HCT116 (cell line): ENCODE data around the gene RAB31. TPM values are rescaled to one million over a fixed set of nuclear protein-coding genes. Genes with fewer than 3 reads are reported as not detected.

Source experiments
- ATAC-seq: fragments of 200-7000 bp; cut with Tn5 transposase; 2 replicates; pipeline ENCODE4 v1.9.1; 2020; ENCODE audit warnings: mild to moderate bottlenecking, moderate library complexity
- BruUV-seq: library from RNA; stranded (reverse); fragments of 400-500 nt; replicated peaks from 2 replicates; lab custom pipeline; 2021; lab: Mats Ljungman, UMichigan
- CTCF ChIA-PET: fragments of 300-600 bp; sonication (Branson Sonifier 250); formaldehyde crosslinking; loops from one replicate; lab custom pipeline; 2021; ENCODE audit warnings: antibody characterized with exemption; lab: Charles Lee
- POLR2A ChIA-PET: fragments of 300-600, 350-600 bp; sonication (Branson Sonifier 250); formaldehyde crosslinking; loops from one replicate; lab custom pipeline; 2021; ENCODE audit warnings: antibody characterized with exemption; lab: Charles Lee
- RAD21 ChIA-PET, 2 experiments: fragments of 300-600 bp; sonication (Branson Sonifier 250); formaldehyde crosslinking; loops; one replicate each; lab custom pipeline; 2023; ENCODE audit warnings: low total read pairs in 2 of 2; ENCODE audit not compliant: uncharacterized antibody in 2 of 2, unreplicated experiment in 2 of 2, low non-redundant PET in 1 of 2; lab: Charles Lee
- DNase-seq: peaks from one replicate; pipeline ENCODE4 v3.0.0-alpha.2; 2010; ENCODE audit warnings: low read depth, low spot score
- H2AFZ ChIP-seq: fragments of 200-600 bp; shearing (Covaris generic), sonication (generic); 2 replicates; pipeline ENCODE4 v1.6.1; 2017; ENCODE audit warnings: low read depth, mixed run types, mixed read lengths, antibody characterized with exemption, low read length; ENCODE audit not compliant: poor library complexity, severe bottlenecking
- H3K27ac ChIP-seq: 2 replicates; pipeline ENCODE4 v1.5.1; 2012; ENCODE audit warnings: low read depth, low read length
- H3K27me3 ChIP-seq: fragments of 200-600 bp; sonication (generic); 2 replicates; pipeline ENCODE4 v1.6.1; 2016; ENCODE audit warnings: mixed run types, low read length, mixed read lengths; ENCODE audit not compliant: insufficient read depth
- H3K36me3 ChIP-seq, 2 experiments: fragments of 200-500 bp in 1 of 2; fragments of 200-600 bp in 1 of 2; sonication (Bioruptor generic) in 1 of 2; sonication (generic) in 1 of 2; 2 replicates each; pipeline versions ENCODE4 v1.5.1 to v1.6.1; 2014 to 2016; ENCODE audit warnings: low read length in 2 of 2, inconsistent platforms in 1 of 2, mixed read lengths in 1 of 2, mixed run types in 1 of 2; ENCODE audit not compliant: insufficient read depth in 2 of 2, control insufficient read depth in 1 of 2
- H3K4me1 ChIP-seq, 2 experiments: fragments of 200-600 bp in 1 of 2; sonication (generic) in 1 of 2; 2 replicates each; pipeline versions ENCODE4 v1.5.1 to v1.6.1; 2012 to 2017; ENCODE audit warnings: low read length in 2 of 2, inconsistent platforms in 1 of 2, mild to moderate bottlenecking in 1 of 2, mixed read lengths in 1 of 2, mixed run types in 1 of 2, moderate library complexity in 1 of 2; ENCODE audit not compliant: insufficient read depth in 2 of 2, control insufficient read depth in 1 of 2
- H3K4me2 ChIP-seq: fragments of 200-600 bp; sonication (generic); 2 replicates; pipeline ENCODE4 v1.6.1; 2017; ENCODE audit warnings: mixed run types, low read length, mixed read lengths
- H3K4me3 ChIP-seq, 2 experiments: fragments of 200-600 bp in 1 of 2; sonication (generic) in 1 of 2; replicated peaks in 1 of 2; 2 replicates each; pipeline ENCODE4 v1.5.1; 2011 to 2016; ENCODE audit warnings: low read length in 2 of 2, control low read depth in 1 of 2, low read depth in 1 of 2, mild to moderate bottlenecking in 1 of 2, mixed read lengths in 1 of 2, mixed run types in 1 of 2
- H3K79me2 ChIP-seq: fragments of 200-600 bp; sonication (generic); 2 replicates; pipeline ENCODE4 v1.6.1; 2017; ENCODE audit warnings: mild to moderate bottlenecking, mixed run types, low read length, moderate library complexity, mixed read lengths; ENCODE audit not compliant: insufficient read depth
- H3K9ac ChIP-seq: fragments of 200-600 bp; sonication (generic); 2 replicates; pipeline ENCODE4 v1.6.1; 2016; ENCODE audit warnings: low read length, mixed read lengths
- H3K9me2 ChIP-seq: fragments of 200-600 bp; sonication (generic), shearing (Covaris generic); 2 replicates; pipeline ENCODE4 v1.6.1; 2017; ENCODE audit warnings: mixed run types, mild to moderate bottlenecking, moderate library complexity; ENCODE audit not compliant: insufficient read depth
- H3K9me3 ChIP-seq, 2 experiments: fragments of 200-500 bp in 1 of 2; fragments of 200-600 bp in 1 of 2; sonication (Bioruptor generic) in 1 of 2; sonication (generic) in 1 of 2; 2 replicates each; pipeline ENCODE4 v1.6.1; 2014 to 2017; ENCODE audit warnings: low read length in 2 of 2, mixed read lengths in 2 of 2, inconsistent platforms in 1 of 2, low read depth in 1 of 2, mild to moderate bottlenecking in 1 of 2, mixed run types in 1 of 2, moderate library complexity in 1 of 2; ENCODE audit not compliant: control insufficient read depth in 1 of 2, insufficient read depth in 1 of 2
- H4K20me1 ChIP-seq: fragments of 200-600 bp; sonication (generic), shearing (Covaris generic); 2 replicates; pipeline ENCODE4 v1.6.1; 2017; ENCODE audit warnings: mixed run types, mild to moderate bottlenecking, moderate library complexity; ENCODE audit not compliant: insufficient read depth
- CBX3 ChIP-seq: IDR thresholded peaks from 2 replicates; pipeline ENCODE4 v1.6.1; 2012; ENCODE audit warnings: low read depth
- CEBPB ChIP-seq: IDR thresholded peaks from 2 replicates; pipeline ENCODE4 v1.6.1; 2012; ENCODE audit warnings: low read depth
- ELF1 ChIP-seq: IDR thresholded peaks from 2 replicates; pipeline ENCODE4 v1.6.1; 2012; ENCODE audit warnings: low read depth, borderline replicate concordance
- FOSL1 ChIP-seq: IDR thresholded peaks from 2 replicates; pipeline ENCODE4 v1.6.1; 2012; ENCODE audit warnings: low read depth
- JUND ChIP-seq: IDR thresholded peaks from 2 replicates; pipeline ENCODE4 v1.6.1; 2012
- POLR2A ChIP-seq: IDR thresholded peaks from 2 replicates; pipeline ENCODE4 v1.7.0; 2011; ENCODE audit warnings: borderline replicate concordance; ENCODE audit not compliant: insufficient read depth, insufficient read length; ENCODE audit errors: extremely low read depth
- POLR2AphosphoS5 ChIP-seq: IDR thresholded peaks from 2 replicates; pipeline ENCODE4 v1.6.1; 2011; ENCODE audit warnings: mild to moderate bottlenecking, low read depth, low read length, moderate library complexity
- REST ChIP-seq: IDR thresholded peaks from 2 replicates; pipeline ENCODE4 v1.6.1; 2012; ENCODE audit warnings: low read depth
- SIN3A ChIP-seq: IDR thresholded peaks from 2 replicates; pipeline ENCODE4 v1.6.1; 2012; ENCODE audit warnings: low read depth
- SP1 ChIP-seq: IDR thresholded peaks from 2 replicates; pipeline ENCODE4 v1.6.1; 2012; ENCODE audit warnings: low read depth
- SRF ChIP-seq: IDR thresholded peaks from 2 replicates; pipeline ENCODE4 v1.6.1; 2012; ENCODE audit warnings: low read depth
- TCF7L2 ChIP-seq: IDR thresholded peaks from 2 replicates; pipeline ENCODE4 v1.7.0; 2011; ENCODE audit warnings: borderline replicate concordance, inconsistent platforms; ENCODE audit not compliant: insufficient read depth, insufficient read length; ENCODE audit errors: extremely low read depth
- ZBTB33 ChIP-seq: IDR thresholded peaks from 2 replicates; pipeline ENCODE4 v1.6.1; 2011; ENCODE audit warnings: mild to moderate bottlenecking, low read length, moderate library complexity; ENCODE audit not compliant: insufficient replicate concordance; ENCODE audit errors: extremely low read depth
- ZFX ChIP-seq: fragments of 450-650 bp; IDR thresholded peaks from 2 replicates; pipeline ENCODE4 v1.6.1; 2017
- ZNF274 ChIP-seq: fragments of 200-500 bp; sonication (Bioruptor generic); IDR thresholded peaks from 2 replicates; pipeline ENCODE4 v1.6.1; 2014; ENCODE audit warnings: mild to moderate bottlenecking, low read depth, low read length, inconsistent platforms
- intact Hi-C: fragments of 100-400 bp; cut with micrococcal nuclease; formaldehyde crosslinking; loops from 2 replicates; pipeline ENCODE4 v1.10.0; 2022
- total RNA-seq: library from RNA; stranded (reverse); gene quantifications from one replicate; pipeline ENCODE4 v1.2.1, GENCODE V29; 2021; ENCODE audit not compliant: unreplicated experiment
- TF ChIP-seq, protein P1 (sequence below), 3 experiments: fragments of 200-600 bp in 1 of 3; sonication (generic) in 1 of 3; IDR thresholded peaks in 2 of 3; conservative IDR thresholded peaks in 1 of 3; 2 replicates each; pipeline ENCODE4 v1.5.1; 2012 to 2017; ENCODE audit warnings: low read depth in 2 of 3, low read length in 2 of 3, antibody characterized with exemption in 1 of 3, borderline replicate concordance in 1 of 3, control low read depth in 1 of 3, mild to moderate bottlenecking in 1 of 3, mixed read lengths in 1 of 3, mixed run types in 1 of 3, moderate library complexity in 1 of 3; ENCODE audit not compliant: insufficient read depth in 1 of 3
- TF ChIP-seq, protein P2 (sequence below): IDR thresholded peaks from 2 replicates; pipeline ENCODE4 v1.6.1; 2012

RAB31 gene
- total RNA-seq, 1 experiment from 2014 or later, result 46.9 TPM

DNA sequence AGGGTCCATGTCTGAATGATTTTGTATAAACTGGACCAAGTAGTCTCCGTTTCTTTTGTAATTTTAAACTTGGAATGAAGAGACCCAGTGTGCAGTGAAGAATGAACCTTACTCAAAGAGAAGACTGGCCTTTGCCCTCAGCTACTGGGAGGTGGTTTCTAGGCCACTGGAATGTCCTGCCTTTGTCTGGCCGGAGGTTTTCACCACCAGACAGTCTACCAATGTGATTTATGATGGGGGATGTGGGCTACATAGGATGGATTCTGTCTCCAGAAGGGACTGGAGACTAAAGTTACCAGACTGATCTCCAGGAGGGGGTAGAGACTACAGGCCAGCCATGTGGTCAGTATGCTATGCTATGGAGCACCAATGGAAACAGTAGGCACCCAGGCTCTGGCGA lies 42.8 kb upstream of the RAB31 start:
- no TSS peak for BruUV-seq

More for the DNA sequence above, 42.8 kb upstream of the RAB31 start:
- H3K27me3 ChIP-seq, result no peaks in the 10 kb centered on the region
- TF ChIP-seq, protein P1, sequence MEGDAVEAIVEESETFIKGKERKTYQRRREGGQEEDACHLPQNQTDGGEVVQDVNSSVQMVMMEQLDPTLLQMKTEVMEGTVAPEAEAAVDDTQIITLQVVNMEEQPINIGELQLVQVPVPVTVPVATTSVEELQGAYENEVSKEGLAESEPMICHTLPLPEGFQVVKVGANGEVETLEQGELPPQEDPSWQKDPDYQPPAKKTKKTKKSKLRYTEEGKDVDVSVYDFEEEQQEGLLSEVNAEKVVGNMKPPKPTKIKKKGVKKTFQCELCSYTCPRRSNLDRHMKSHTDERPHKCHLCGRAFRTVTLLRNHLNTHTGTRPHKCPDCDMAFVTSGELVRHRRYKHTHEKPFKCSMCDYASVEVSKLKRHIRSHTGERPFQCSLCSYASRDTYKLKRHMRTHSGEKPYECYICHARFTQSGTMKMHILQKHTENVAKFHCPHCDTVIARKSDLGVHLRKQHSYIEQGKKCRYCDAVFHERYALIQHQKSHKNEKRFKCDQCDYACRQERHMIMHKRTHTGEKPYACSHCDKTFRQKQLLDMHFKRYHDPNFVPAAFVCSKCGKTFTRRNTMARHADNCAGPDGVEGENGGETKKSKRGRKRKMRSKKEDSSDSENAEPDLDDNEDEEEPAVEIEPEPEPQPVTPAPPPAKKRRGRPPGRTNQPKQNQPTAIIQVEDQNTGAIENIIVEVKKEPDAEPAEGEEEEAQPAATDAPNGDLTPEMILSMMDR (IDR thresholded peaks at IDR 0.05 in 2 of 3, conservative IDR thresholded peaks at IDR 0.05 in 1 of 3; ENCODE audit: borderline replicate concordance in 1 of 3, insufficient read depth in 1 of 3, low read depth in 2 of 3, low read length in 2 of 3), result no peak
- TF ChIP-seq FOSL1 (no peak), JUND (no peak), ELF1 (no peak), POLR2AphosphoS5 (no peak), CBX3 (no peak), SIN3A (no peak), POLR2A (no peak), REST (no peak), TCF7L2 (no peak), SRF (no peak), ZBTB33 (no peak), CEBPB (no peak), SP1 (no peak), ZNF274 (no peak), ZFX (no peak)
- TF ChIP-seq, protein P2, sequence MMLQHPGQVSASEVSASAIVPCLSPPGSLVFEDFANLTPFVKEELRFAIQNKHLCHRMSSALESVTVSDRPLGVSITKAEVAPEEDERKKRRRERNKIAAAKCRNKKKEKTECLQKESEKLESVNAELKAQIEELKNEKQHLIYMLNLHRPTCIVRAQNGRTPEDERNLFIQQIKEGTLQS, result no peak
- ChIA-PET POLR2A (no interaction called here), CTCF (no interaction called here), RAD21 (no interaction called here)
- no peak overlapping the region for H3K27ac ChIP-seq
- no peaks in the 10 kb centered on the region for H3K9me2 ChIP-seq
- ATAC-seq, result no peak
- intact Hi-C loops, result no loop called here
- peaks cover 0 to 8% of the 10 kb centered on the region in 2 experiments; a peak in 1 of 4 replicates for H3K4me1 ChIP-seq
- no peak overlapping the region for H3K9ac ChIP-seq
- DNase-seq, result no peak
- no peaks in the 10 kb centered on the region for H3K9me3 ChIP-seq
- no peak overlapping the region for H3K4me3 ChIP-seq
- H2AFZ ChIP-seq, result no peak overlapping the region
- H3K79me2 ChIP-seq, result no peaks in the 10 kb centered on the region
- H3K36me3 ChIP-seq, result no peaks in the 10 kb centered on the region
- no peak overlapping the region for H3K4me2 ChIP-seq
- H4K20me1 ChIP-seq, result no peaks in the 10 kb centered on the region
